AG04450 (cell line): Measurements from ENCODE around the gene PRR5L. TPM values are rescaled to one million over a fixed set of nuclear protein-coding genes. Genes with fewer than 3 reads are reported as not detected.

Experiments
- CTCF ChIA-PET: fragments of 300-600, 350-600 bp; formaldehyde crosslinking; extraction: SDS; loops from one replicate; lab custom pipeline; 2022; ENCODE audit warnings: antibody characterized with exemption, inconsistent platforms; lab: Charles Lee
- POLR2A ChIA-PET: fragments of 350-600 bp; formaldehyde crosslinking; extraction: SDS; loops from one replicate; lab custom pipeline; 2021; ENCODE audit warnings: antibody characterized with exemption, inconsistent platforms; lab: Yijun Ruan, JAX
- DNase-seq: peaks from one replicate; pipeline ENCODE4 v3.0.0-alpha.2; 2011; ENCODE audit warnings: low read depth, low spot score
- H3K27ac ChIP-seq: one replicate; pipeline ENCODE4 v1.5.1; 2012; ENCODE audit warnings: low read depth, low read length, control low read depth
- H3K27me3 ChIP-seq: one replicate; pipeline ENCODE4 v1.6.0; 2012; ENCODE audit warnings: low read length; ENCODE audit not compliant: control insufficient read depth, insufficient read depth
- H3K4me3 ChIP-seq: 2 replicates; pipeline ENCODE4 v1.5.1; 2011; ENCODE audit warnings: mild to moderate bottlenecking, low read depth, low read length, control low read depth
- H3K9me3 ChIP-seq: 2 replicates; pipeline ENCODE4 v1.5.1; 2012; ENCODE audit warnings: low read length; ENCODE audit not compliant: control insufficient read depth, insufficient read depth
- CTCF ChIP-seq: IDR thresholded peaks from 2 replicates; pipeline ENCODE4 v1.5.1; 2011; ENCODE audit warnings: low read depth, low read length, control low read depth, inconsistent platforms
- polyA plus RNA-seq: library from polyadenylated mRNA; depleted of rRNA; stranded (reverse); fragments of >200 nt; gene quantifications from 2 replicates; pipeline ENCODE4 v1.2.3, GENCODE V29; 2011

The PRR5L gene
- polyA plus RNA-seq, 1 experiment = 3.4 TPM

GRCh38 chr11:36436064-36436463 lies 140.0 kb downstream of the PRR5L start:
- H3K27ac ChIP-seq = no peak overlapping the region
- POLR2A ChIA-PET = no interaction called here
- TF ChIP-seq CTCF = no peak
- CTCF ChIA-PET = interaction anchor here (1.0 to 1.8 kb wide), 2 partner anchors 20 to 57 kb away, joined by 3 to 4 read pairs; no protein-coding TSS in a partner anchor
- no peaks in the 10 kb centered on the region for H3K9me3 ChIP-seq
- DNase-seq = no peak
- H3K27me3 ChIP-seq = no peaks in the 10 kb centered on the region
- no peak overlapping the region for H3K4me3 ChIP-seq

- Histone ChIP-seq H3K4me3 (no peak overlapping the region), H3K27ac (no peak overlapping the region), H3K9me3 (0 out of 2 replicates have a peak, but pooled peaks cover 3% of the 10 kb centered on the region), H3K27me3 (no peaks in the 10 kb centered on the region)
- CTCF ChIA-PET = interaction anchor here (1.0 to 1.8 kb wide), 2 partner anchors 20 to 56 kb away, joined by 3 to 4 read pairs; no protein-coding TSS in a partner anchor
- DNase-seq = no peak
- no peak for TF ChIP-seq CTCF
- POLR2A ChIA-PET = no interaction called here
Measured at GRCh38 chr11:36436589-36436988, 140.5 kb downstream of the PRR5L start.

- ChIA-PET CTCF (interaction anchor here (1.0 kb wide), 1 partner anchor 56 kb away, joined by 3 read pairs; no protein-coding TSS in a partner anchor), POLR2A (no interaction called here)
- TF ChIP-seq CTCF = no peak
- Histone ChIP-seq H3K27me3 (no peaks in the 10 kb centered on the region), H3K9me3 (0 out of 2 replicates have a peak, but pooled peaks cover 3% of the 10 kb centered on the region), H3K27ac (no peak overlapping the region), H3K4me3 (no peak overlapping the region)
- no peak for DNase-seq
Measured at GRCh38 chr11:36437413-36437812, 141.3 kb downstream of the PRR5L start.

GRCh38 chr11:36438126-36438525 lies 142.0 kb downstream of the PRR5L start:
- CTCF ChIA-PET = no interaction called here
- no peak for DNase-seq
- TF ChIP-seq CTCF = no peak
- POLR2A ChIA-PET = no interaction called here
- no peak overlapping the region for H3K27ac ChIP-seq
- H3K4me3 ChIP-seq = no peak overlapping the region
- 0 out of 2 replicates have a peak, but pooled peaks cover 3% of the 10 kb centered on the region for H3K9me3 ChIP-seq
- no peaks in the 10 kb centered on the region for H3K27me3 ChIP-seq

GRCh38 chr11:36441610-36442208 lies 145.6 kb downstream of the PRR5L start:
- CTCF ChIA-PET = interaction anchor here (1.8 kb wide), 1 partner anchor 51 kb away, joined by 4 read pairs; no protein-coding TSS in a partner anchor
- H3K4me3 ChIP-seq = no peak overlapping the region
- no peak overlapping the region for H3K27ac ChIP-seq
- H3K27me3 ChIP-seq = no peaks in the 10 kb centered on the region
- POLR2A ChIA-PET = interaction anchor here (0.6 kb wide), 1 partner anchor 64 kb away, joined by 3 read pairs; no protein-coding TSS in a partner anchor
- TF ChIP-seq CTCF = no peak
- DNase-seq = no peak
- 0 out of 2 replicates have a peak, but pooled peaks cover 3% of the 10 kb centered on the region for H3K9me3 ChIP-seq
